Measurements from ENCODE around the gene SLC5A6.

SLC5A6 gene

DNA sequence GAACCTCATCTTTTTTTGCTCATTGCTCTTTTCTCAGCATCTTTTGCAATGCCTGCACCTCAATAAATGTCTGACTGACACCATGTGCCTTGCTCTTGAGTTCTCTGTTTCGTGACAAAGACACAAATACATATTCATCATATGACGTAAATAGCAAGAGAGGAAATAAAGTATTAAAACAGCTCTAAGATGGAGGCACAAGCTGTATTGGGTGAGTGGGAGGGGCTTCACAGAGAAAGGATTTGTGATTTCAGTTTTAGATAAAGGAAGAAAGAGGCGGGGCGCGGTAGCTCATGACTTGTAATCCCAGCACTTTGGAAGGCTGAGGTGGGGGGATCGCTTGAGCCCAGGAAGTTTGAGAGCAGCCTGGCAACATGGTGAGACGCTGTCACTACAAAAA lies 8.0 kb upstream of the SLC5A6 start:
- no peak overlapping the region for H3K9ac ChIP-seq (ENCODE audit: low read length in 5 of 5)
- H3K36me3 ChIP-seq (ENCODE audit: control insufficient read depth in 5 of 5, insufficient read depth in 5 of 5, low read length in 5 of 5), result peaks cover 7 to 55% (median 47%) of the 10 kb centered on the region in 5 donors
- no peak overlapping the region for H3K4me3 ChIP-seq (ENCODE audit: low read depth in 1 of 5, low read length in 5 of 5)
- H3K27me3 ChIP-seq (ENCODE audit: control insufficient read depth in 5 of 5, insufficient read depth in 4 of 5, low read length in 5 of 5), result no peaks in the 10 kb centered on the region
- peaks cover 4 to 18% (median 15%) of the 10 kb centered on the region in 5 donors for H3K4me1 ChIP-seq (ENCODE audit: control insufficient read depth in 5 of 5, insufficient read depth in 5 of 5, low read length in 5 of 5)
- H3K9me3 ChIP-seq (ENCODE audit: control insufficient read depth in 5 of 5, low read length in 5 of 5), result no peaks in the 10 kb centered on the region
- H3K27ac ChIP-seq (ENCODE audit: low read depth, low read length), result no peak overlapping the region

DNA sequence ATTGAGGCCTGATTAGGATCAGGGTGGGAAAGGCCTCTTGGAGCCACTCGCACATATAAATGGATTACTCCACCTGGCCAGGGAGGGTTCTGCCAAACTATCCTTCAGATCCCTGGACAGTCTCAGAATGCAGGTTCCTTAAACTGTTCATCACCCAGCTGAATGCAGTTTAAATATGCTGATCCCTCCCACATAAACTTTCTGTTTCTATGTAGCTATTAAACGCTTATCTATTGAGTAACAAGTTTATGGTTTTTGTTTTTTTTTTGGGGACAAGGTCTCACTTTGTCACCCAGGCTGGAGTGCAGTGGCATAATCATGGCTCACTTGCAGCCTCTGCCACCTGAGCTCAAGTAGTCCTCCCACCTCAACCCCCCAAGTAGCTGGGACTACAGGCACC lies 7.0 kb upstream of the SLC5A6 start:
- H3K4me3 ChIP-seq (ENCODE audit: low read depth in 1 of 5, low read length in 5 of 5), result no peak overlapping the region
- no peak overlapping the region for H3K27ac ChIP-seq (ENCODE audit: low read depth, low read length)
- peaks cover 4 to 18% (median 15%) of the 10 kb centered on the region in 5 donors for H3K4me1 ChIP-seq (ENCODE audit: control insufficient read depth in 5 of 5, insufficient read depth in 5 of 5, low read length in 5 of 5)
- H3K9me3 ChIP-seq (ENCODE audit: control insufficient read depth in 5 of 5, low read length in 5 of 5), result no peaks in the 10 kb centered on the region
- peaks cover 5 to 46% (median 37%) of the 10 kb centered on the region in 5 donors for H3K36me3 ChIP-seq (ENCODE audit: control insufficient read depth in 5 of 5, insufficient read depth in 5 of 5, low read length in 5 of 5)
- no peaks in the 10 kb centered on the region for H3K27me3 ChIP-seq (ENCODE audit: control insufficient read depth in 5 of 5, insufficient read depth in 4 of 5, low read length in 5 of 5)
- no peak overlapping the region for H3K9ac ChIP-seq (ENCODE audit: low read length in 5 of 5)

DNA sequence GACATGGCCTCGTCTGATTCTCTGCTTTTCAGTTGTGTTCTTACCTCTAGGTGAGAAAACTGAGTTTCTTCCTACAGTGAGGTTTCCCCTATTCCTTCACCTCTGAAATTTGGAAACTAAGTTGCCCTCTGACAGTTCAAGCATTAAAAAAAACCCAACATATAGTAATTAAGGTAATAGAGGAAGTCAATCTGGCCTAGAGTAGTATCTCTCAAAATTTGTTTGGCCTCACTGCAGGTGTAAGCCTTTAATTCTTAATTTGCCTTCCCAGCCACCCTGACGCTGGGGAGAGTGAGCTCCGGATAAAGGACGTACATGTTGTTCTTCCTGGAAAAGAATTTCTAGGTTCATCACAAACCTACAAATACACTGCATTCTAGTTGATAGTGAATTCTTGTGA lies 6.5 kb upstream of the SLC5A6 start:
- Histone ChIP-seq H3K4me3 (ENCODE audit: low read depth in 1 of 5, low read length in 5 of 5) (no peak overlapping the region), H3K27me3 (ENCODE audit: control insufficient read depth in 5 of 5, insufficient read depth in 4 of 5, low read length in 5 of 5) (no peaks in the 10 kb centered on the region), H3K9ac (ENCODE audit: low read length in 5 of 5) (no peak overlapping the region), H3K4me1 (ENCODE audit: control insufficient read depth in 5 of 5, insufficient read depth in 5 of 5, low read length in 5 of 5) (peaks cover 4 to 18% (median 16%) of the 10 kb centered on the region in 5 donors), H3K27ac (ENCODE audit: low read depth, low read length) (no peak overlapping the region), H3K9me3 (ENCODE audit: control insufficient read depth in 5 of 5, low read length in 5 of 5) (no peaks in the 10 kb centered on the region), H3K36me3 (ENCODE audit: control insufficient read depth in 5 of 5, insufficient read depth in 5 of 5, low read length in 5 of 5) (peaks cover 5 to 41% (median 32%) of the 10 kb centered on the region in 5 donors)

DNA sequence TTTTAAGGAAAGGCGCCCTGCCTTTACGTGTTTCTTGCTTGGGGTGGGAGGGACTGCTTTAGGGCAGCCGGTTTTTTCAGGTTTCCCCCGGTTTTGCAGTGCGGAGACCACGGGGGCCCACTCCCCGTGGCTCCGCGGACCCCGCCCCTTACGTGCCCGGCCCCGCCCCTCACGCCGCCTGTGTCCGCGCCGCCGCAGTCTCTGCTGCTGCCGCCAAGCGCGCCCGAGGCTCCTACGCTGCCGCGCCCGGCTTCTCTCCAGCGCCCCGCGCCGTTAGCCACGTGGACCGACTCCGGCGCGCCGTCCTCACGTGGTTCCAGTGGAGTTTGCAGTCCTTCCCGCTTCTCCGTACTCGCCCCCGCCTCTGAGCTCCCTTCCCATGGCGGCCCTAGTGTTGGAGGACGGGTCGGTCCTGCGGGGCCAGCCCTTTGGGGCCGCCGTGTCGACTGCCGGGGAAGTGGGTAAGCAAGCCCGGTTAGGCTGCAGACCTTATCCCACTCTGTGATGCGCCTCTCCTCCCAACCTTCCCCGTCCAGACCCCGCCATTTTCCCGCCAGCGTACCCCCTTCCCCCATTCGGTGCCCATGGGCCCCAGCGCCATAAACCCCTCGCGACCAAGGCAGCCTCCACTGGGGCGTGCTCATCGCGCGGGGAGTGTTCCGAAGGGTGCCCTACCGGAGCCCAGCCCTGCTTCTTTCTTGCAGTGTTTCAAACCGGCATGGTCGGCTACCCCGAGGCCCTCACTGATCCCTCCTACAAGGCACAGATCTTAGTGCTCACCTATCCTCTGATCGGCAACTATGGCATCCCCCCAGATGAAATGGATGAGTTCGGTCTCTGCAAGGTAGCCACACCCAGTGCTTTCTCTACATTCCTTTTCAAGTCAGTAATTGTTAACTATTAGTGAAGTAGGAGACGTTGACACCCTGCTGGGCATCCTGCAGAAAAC lies 5.4 kb upstream of the SLC5A6 start, which contains the start of gene CAD:
Gene CAD (plus strand): TSS at position 197 of the 949 bp plus-strand sequence. CDS start 183 bp downstream, at position 380.
- H3K9me3 ChIP-seq (ENCODE audit: control insufficient read depth in 5 of 5, low read length in 5 of 5), result no peaks in the 10 kb centered on the region

GRCh38 chr2:27216416-27217137 lies 4.5 kb upstream of the SLC5A6 start:
- no peaks in the 10 kb centered on the region for H3K27me3 ChIP-seq (ENCODE audit: control insufficient read depth in 5 of 5, insufficient read depth in 4 of 5, low read length in 5 of 5)
- H3K36me3 ChIP-seq (ENCODE audit: control insufficient read depth in 5 of 5, insufficient read depth in 5 of 5, low read length in 5 of 5), result peaks cover 3 to 22% (median 16%) of the 10 kb centered on the region in 5 donors
- peak overlapping the region in 4 of 5 donors; percentile 43 to 83 (median 64) for H3K9ac ChIP-seq (ENCODE audit: low read length in 5 of 5)
- no peaks in the 10 kb centered on the region for H3K9me3 ChIP-seq (ENCODE audit: control insufficient read depth in 5 of 5, low read length in 5 of 5)
- no peak overlapping the region for H3K27ac ChIP-seq (ENCODE audit: low read depth, low read length)
- H3K4me1 ChIP-seq (ENCODE audit: control insufficient read depth in 5 of 5, insufficient read depth in 5 of 5, low read length in 5 of 5), result peaks cover 4 to 30% (median 25%) of the 10 kb centered on the region in 5 donors
- H3K4me3 ChIP-seq (ENCODE audit: low read depth in 1 of 5, low read length in 5 of 5), result peak overlapping the region; percentile 69 to 86 (median 80)

More for the DNA sequence above, 5.4 kb upstream of the SLC5A6 start, which contains the start of gene CAD:
- peaks cover 4 to 28% (median 25%) of the 10 kb centered on the region in 5 donors for H3K4me1 ChIP-seq (ENCODE audit: control insufficient read depth in 5 of 5, insufficient read depth in 5 of 5, low read length in 5 of 5)
- H3K36me3 ChIP-seq (ENCODE audit: control insufficient read depth in 5 of 5, insufficient read depth in 5 of 5, low read length in 5 of 5), result peaks cover 5 to 30% (median 23%) of the 10 kb centered on the region in 5 donors
- no peak within 1 kb of the TSS for H3K27ac ChIP-seq (ENCODE audit: low read depth, low read length)
- H3K4me3 ChIP-seq (ENCODE audit: low read depth in 1 of 5, low read length in 5 of 5), result peak within 1 kb of the TSS; percentile 75 to 86 (median 80)
- H3K27me3 ChIP-seq (ENCODE audit: control insufficient read depth in 5 of 5, insufficient read depth in 4 of 5, low read length in 5 of 5), result no peaks in the 10 kb centered on the region
- peak within 1 kb of the TSS; percentile 43 to 88 (median 66) for H3K9ac ChIP-seq (ENCODE audit: low read length in 5 of 5)

DNA sequence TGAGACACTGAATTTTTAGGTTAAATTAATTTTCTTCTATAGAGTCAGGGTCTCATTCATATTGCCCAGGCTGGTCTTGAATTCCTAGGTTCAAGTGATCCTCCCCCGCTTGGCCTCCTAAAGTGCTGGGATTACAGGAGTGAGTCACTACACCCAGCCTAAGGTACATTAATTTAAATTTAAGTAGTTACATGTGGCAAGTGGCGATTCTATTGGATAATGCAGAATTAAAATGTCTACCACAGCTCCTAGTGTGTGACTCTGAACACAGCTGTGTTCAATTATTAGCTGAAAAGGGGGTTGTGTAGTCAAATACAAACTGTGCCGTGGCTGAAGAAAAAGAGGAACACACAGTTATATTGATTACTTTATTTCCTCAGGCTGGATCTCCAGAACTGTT lies 2.9 kb upstream of the SLC5A6 start:
- H3K4me3 ChIP-seq (ENCODE audit: low read depth in 1 of 5, low read length in 5 of 5), result no peak overlapping the region
- no peaks in the 10 kb centered on the region for H3K9me3 ChIP-seq (ENCODE audit: control insufficient read depth in 5 of 5, low read length in 5 of 5)
- H3K27me3 ChIP-seq (ENCODE audit: control insufficient read depth in 5 of 5, insufficient read depth in 4 of 5, low read length in 5 of 5), result no peaks in the 10 kb centered on the region
- H3K9ac ChIP-seq (ENCODE audit: low read length in 5 of 5), result no peak overlapping the region
- H3K27ac ChIP-seq (ENCODE audit: low read depth, low read length), result no peak overlapping the region
- H3K36me3 ChIP-seq (ENCODE audit: control insufficient read depth in 5 of 5, insufficient read depth in 5 of 5, low read length in 5 of 5), result peaks cover 3 to 10% (median 7%) of the 10 kb centered on the region in 5 donors
- peaks cover 6 to 42% (median 38%) of the 10 kb centered on the region in 5 donors for H3K4me1 ChIP-seq (ENCODE audit: control insufficient read depth in 5 of 5, insufficient read depth in 5 of 5, low read length in 5 of 5)

DNA sequence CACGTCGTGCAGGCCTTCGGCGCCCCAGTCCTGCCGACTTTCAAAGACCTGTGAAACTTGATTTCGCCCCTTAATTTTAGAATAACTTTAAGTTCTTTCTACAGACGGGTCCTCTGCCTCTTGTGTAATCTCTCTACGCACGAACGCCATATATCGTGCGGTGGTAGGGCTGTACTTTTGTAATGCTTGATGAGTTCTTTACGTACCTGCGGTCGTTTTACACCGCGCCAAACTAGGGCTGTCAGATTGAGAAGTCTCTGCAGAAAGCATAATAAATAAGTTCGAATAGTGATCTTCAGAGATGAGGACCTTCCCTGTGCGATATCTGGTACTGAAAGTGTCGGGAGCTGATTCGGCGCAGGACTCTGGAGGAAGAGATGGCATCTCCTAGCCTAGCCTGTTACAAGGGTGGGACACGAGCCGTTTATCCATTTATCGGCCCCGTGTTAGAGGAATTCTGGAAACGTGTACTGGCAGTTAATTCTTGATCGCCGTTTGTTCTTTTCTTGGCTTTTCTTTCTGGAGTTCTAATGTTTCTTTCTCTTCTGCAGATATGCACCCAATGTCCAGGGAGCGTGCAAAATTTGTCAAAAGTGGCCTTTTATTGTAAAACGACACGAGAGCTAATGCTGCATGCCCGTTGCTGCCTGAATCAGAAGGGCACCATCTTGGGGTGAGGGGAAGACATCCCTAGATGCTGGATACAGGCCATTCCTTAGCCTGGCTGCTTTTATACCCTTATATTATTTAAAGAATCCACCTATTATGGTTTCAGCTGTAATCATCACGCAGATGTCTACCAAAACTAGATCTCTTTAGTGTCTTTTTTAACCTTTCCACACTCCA lies 781 bp upstream of the SLC5A6 start:
- H3K27me3 ChIP-seq (ENCODE audit: control insufficient read depth in 5 of 5, insufficient read depth in 4 of 5, low read length in 5 of 5), result no peaks in the 10 kb centered on the region
- no peaks in the 10 kb centered on the region for H3K9me3 ChIP-seq (ENCODE audit: control insufficient read depth in 5 of 5, low read length in 5 of 5)
- peak overlapping the region; percentile 90 to 96 (median 96) for H3K4me3 ChIP-seq (ENCODE audit: low read depth in 1 of 5, low read length in 5 of 5)

DNA sequence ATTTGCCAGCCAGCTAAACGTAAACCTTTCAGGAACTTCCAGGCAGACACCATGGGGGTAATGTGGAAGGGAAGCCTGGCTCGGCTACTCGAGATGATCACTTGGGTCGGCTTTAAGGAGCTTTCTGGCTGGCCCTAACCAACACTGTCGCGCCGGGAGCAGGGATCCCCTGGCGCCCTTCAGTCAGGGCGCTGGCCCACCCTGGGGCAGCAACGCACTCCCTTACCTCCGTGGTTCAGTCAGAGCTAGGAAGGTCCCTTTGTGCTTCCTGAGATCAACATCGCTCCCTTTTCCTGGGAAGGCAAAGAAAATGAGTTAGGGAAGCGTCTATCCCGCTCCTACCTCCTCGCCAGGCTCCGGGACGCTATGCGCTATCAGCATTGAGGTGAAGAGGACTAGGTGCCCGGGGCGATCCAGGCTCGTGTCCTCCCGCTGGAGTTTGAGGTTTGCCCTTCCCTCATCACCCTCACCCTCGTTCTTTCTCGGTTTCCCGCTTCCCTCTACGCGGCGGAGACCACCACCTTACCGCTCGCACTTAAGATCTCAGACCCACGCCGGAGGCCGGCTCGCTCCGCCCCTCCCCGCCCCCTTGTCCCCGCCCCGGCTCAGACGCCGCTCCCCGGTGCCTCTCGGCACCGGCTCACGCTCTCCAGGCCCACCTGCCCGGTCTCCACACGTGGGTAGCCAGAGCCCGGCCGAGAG lies 676 bp downstream of the SLC5A6 start:
- Histone ChIP-seq H3K27me3 (ENCODE audit: control insufficient read depth in 5 of 5, insufficient read depth in 4 of 5, low read length in 5 of 5) (no peaks in the 10 kb centered on the region), H3K27ac (ENCODE audit: low read depth, low read length) (peak overlapping the region; percentile 94), H3K4me1 (ENCODE audit: control insufficient read depth in 5 of 5, insufficient read depth in 5 of 5, low read length in 5 of 5) (peaks cover 5 to 59% (median 55%) of the 10 kb centered on the region in 5 donors), H3K36me3 (ENCODE audit: control insufficient read depth in 5 of 5, insufficient read depth in 5 of 5, low read length in 5 of 5) (peaks cover 3 to 35% (median 26%) of the 10 kb centered on the region in 5 donors), H3K4me3 (ENCODE audit: low read depth in 1 of 5, low read length in 5 of 5) (peak overlapping the region; percentile 89 to 99 (median 93)), H3K9ac (ENCODE audit: low read length in 5 of 5) (peak overlapping the region; percentile 89 to 97 (median 94)), H3K9me3 (ENCODE audit: control insufficient read depth in 5 of 5, low read length in 5 of 5) (no peaks in the 10 kb centered on the region)

More for the DNA sequence above, 781 bp upstream of the SLC5A6 start:
- Histone ChIP-seq H3K27ac (ENCODE audit: low read depth, low read length) (peak overlapping the region; percentile 94), H3K9ac (ENCODE audit: low read length in 5 of 5) (peak overlapping the region; percentile 92 to 99 (median 96)), H3K4me1 (ENCODE audit: control insufficient read depth in 5 of 5, insufficient read depth in 5 of 5, low read length in 5 of 5) (peaks cover 7 to 55% (median 53%) of the 10 kb centered on the region in 5 donors), H3K36me3 (ENCODE audit: control insufficient read depth in 5 of 5, insufficient read depth in 5 of 5, low read length in 5 of 5) (peaks cover 3 to 21% (median 12%) of the 10 kb centered on the region in 5 donors)
